Activated T-helper 1 cell treated with Interleukin-2 at 50 U/mL for 16 hours (primary cell): ENCODE results near the gene C2CD4A.

Source experiments
- DNase-seq: peaks from one replicate; pipeline ENCODE4 v3.0.0-alpha.2; 2020; ENCODE audit warnings: low read depth

Gene C2CD4A

DNA sequence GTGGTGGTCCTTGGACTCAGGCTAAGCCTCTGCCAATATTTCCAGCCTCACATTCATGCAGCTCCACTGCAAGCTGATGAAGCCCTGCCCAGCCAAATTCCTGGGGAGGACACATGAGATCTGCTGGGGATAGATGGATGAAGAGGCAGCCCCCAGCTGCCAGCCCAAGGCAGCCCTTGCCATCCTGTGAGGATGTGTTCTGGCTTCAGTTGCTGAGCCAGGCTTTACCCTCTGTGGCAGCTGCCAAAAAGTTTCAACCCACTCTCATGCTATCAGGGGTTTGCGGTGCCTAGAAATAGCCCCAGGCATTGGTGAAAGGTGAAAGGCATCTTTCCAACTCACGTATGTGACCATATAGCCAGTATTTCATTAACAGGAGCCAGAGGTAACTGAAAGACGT lies 37.6 kb downstream of the C2CD4A start:
- DNase-seq = no peak

- DNase-seq = no peak
These were observed 38.1 kb downstream of the C2CD4A start for GRCh38 chr15:62104846-62105245.

DNA sequence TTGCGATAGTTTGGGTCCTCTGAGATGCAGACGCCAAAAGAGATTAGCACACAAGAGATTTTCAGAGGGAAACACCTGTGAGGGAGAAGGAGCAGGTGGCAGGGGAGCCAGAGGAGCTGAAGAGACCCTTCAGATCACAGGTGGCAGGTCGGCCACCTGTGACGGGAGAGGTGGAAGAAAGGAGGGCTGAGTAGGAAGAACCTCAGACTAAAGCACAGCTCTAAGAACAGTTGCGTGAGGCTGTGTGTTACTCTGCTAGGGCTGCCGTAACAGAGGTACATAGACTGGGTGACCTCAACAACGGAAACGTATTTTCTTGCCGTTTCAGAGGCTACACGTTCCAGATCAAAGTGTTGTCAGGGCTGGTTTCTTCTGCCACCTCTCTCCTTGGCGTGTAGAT lies 38.5 kb downstream of the C2CD4A start:
- no peak for DNase-seq

DNA sequence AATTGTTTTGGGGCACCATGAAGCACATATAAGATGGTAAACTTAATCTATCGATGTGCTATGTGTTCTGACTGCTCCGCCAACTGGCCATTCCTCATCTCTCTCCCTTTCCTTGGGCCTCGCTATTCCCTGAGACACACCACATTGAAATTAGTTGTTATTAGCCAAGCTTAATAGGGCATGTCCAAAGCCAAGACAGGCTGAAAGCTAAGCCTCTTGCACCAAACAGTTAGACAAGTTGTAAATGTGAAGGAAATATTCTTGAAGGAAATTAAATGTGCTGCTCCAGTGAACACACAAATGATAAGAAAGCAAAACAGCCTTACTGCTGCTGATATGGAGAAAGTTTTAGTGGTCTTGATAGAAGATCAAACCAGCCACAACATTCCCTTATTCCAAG lies 39.3 kb downstream of the C2CD4A start:
- DNase-seq = no peak

DNA sequence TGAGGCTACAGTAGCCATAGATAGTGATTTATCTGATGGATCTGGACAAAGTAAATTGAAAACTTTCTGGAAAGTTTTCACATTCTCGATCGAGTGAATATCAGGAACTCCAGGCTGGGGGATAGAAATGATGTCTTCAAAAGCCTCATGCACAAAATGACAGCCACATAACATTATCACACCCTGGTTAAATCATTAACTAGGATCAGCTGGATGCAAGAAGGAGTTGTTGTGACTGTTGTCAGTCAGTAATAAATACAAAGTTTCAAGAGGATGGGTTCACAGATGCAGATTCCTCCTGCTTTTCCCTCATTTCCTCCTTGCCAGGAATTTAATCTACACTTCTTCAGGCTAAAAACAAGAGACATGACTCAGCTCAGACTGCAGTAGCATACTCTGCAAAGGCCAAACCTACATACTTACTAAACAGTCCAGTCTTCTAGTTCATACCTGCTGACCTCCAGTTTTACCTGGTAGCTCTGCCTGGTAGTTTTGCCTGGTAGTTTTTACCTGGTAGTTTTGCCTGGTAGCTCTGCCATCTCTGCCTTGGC lies 40.9 kb downstream of the C2CD4A start:
- DNase-seq = no peak

DNA sequence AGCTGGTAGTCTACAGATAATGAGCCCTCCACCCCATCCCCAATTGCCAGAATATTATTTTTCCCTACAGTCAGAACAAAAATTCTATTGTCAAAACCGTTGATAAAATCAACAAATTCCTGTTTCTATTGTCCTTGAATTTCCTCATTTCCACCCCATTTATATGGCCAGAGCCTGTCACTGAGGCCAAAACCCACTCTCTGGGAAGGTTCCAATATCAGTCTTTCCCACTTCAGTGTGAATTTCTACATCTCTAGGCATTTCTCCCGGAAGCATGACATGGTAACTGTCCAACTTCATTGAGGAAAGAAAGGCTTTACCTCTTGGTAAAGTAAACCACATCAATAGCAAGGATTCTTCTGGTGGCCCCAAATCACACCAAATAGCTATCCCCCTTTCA lies 41.6 kb downstream of the C2CD4A start:
- DNase-seq = no peak

DNA sequence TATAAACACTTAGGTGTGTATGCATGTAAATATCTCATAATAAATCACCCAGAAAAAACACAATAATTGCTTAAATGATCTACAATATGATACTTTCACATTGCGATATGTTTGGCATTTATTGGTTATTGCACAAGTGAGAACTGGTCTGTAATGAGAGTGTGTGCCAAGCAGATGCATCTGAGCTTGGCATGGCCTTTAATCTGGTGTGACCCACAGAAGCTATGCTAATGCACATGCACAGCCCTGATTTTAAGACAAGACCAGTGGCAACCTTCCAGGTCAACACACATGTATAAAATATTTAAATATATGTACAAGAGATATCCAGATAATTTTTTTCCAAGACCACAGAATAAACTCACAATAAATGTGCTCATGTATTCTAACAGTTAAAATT lies 42.7 kb downstream of the C2CD4A start:
- no peak for DNase-seq

GRCh38 chr15:62109982-62110851 lies 43.4 kb downstream of the C2CD4A start:
- no peak for DNase-seq

- DNase-seq = no peak
These were observed 45.3 kb downstream of the C2CD4A start for GRCh38 chr15:62112081-62112480.

GRCh38 chr15:62112616-62113593 lies 46.1 kb downstream of the C2CD4A start:
- no peak for DNase-seq

DNA sequence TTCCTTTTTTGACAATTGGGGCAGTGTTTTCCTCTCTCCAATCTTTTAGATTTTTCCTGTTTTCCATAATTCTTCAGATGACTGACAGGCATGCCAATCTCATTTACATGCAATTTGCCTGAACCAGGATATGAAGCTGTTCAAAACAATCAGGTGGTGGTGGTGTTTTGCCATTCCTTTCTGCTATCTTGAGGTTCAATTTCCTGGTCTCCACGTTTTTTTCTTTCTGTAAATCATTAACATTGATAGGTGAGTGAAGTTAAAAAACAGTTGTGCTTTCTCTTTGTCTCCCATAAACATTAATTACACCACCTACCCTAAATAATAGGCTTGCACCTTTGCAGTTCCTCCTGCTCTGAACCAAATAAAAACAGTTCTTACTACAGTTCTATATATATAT lies 49.1 kb downstream of the C2CD4A start:
- no peak for DNase-seq

DNA sequence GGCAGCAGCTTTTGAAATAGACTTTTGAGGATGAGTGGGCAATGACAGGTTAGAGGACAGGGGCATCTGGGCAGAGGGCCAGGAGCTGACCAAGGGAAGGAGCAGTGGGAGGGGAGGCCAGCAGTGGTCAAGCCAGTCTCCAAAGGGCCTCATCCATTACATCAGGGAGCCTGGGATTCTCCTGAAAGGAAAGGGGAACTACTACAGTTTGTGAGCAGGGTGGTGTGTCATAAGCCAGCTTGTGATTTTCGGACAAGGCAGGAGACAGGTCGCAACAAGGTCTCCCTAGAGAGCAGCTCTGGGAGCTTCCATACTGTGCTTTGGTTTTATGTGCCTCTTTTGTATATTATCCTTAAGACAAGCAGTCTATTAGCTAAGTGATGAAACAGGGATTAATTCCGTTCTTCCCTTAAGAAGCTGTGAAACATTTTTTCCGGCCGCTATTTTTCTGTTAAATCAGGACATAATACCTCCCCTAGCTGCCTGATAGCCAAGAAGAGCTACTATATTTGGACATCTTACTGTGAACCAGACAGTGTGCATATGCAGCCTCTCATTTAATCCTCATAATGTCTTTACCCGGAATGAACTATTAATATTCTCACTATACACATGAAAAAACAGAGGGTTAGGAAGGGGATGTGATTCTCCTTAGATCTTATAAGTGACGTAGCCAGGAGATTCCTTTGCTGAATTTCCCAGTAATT lies 51.9 kb downstream of the C2CD4A start:
- no peak for DNase-seq

DNA sequence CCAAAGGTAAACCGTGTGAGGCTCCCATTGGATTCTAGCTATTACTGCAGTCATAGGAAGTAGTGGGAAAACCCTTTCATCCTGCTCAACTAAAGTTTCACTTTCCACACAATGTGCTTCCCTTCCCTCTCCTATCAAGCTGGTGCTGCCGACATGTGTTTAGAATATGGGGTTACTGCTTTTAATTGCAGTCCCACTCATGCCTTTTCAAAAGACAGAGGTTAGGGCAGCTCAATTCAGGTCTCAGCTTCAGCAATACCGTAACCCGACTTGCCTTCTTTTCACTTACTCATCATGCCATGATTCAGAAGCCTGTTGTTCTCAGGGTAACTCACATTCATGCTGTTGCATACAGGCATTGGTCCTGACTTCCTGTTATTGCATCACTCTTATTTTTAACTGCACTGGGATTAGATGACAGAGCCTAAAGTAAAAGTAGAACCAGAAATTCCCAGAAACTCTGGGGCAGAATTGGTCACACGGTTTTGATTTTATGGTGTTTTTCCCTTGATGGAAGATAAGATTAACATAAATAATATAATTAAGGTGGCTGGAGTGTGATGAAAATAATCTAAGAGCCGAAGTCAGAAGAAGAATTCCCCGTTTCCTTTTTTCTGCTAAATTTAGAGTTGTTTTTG lies 52.6 kb downstream of the C2CD4A start:
- no peak for DNase-seq

- no peak for DNase-seq
These were observed 53.1 kb downstream of the C2CD4A start for GRCh38 chr15:62119874-62120273.
